Endothelial cell of umbilical vein (primary cell): ENCODE measurements around the gene ZNF714. TPM values are rescaled to one million over a fixed set of nuclear protein-coding genes. Genes with fewer than 3 reads are reported as not detected.

Source experiments
- BruUV-seq: library from RNA; stranded (reverse); fragments of 400-500 nt; replicated peaks from 2 replicates; lab custom pipeline; 2021; lab: Mats Ljungman, UMichigan
- CTCF ChIA-PET: fragments of 300-600, 350-600 bp; sonication (Branson Sonifier 250); formaldehyde crosslinking; loops from one replicate; lab custom pipeline; 2021; ENCODE audit warnings: antibody characterized with exemption, inconsistent platforms; lab: Charles Lee
- POLR2A ChIA-PET: fragments of 300-600, 350-600 bp; sonication (Branson Sonifier 250); formaldehyde crosslinking; loops from one replicate; lab custom pipeline; 2021; ENCODE audit warnings: antibody characterized with exemption, inconsistent platforms; lab: Charles Lee
- DNase-seq: peaks from one replicate; pipeline ENCODE4 v3.0.0-alpha.2; 2011; ENCODE audit warnings: low read depth, low spot score
- FAIRE-seq: peaks from 2 replicates; lab custom pipeline; 2011; peaks lifted over from hg19 to GRCh38; lab: Jason Lieb, UNC
- H2AFZ ChIP-seq: 2 replicates; pipeline ENCODE4 v1.6.0; 2012; ENCODE audit warnings: low read depth, low read length, control low read depth, inconsistent platforms
- H3K27ac ChIP-seq: 2 replicates; pipeline ENCODE4 v1.5.1; 2011; ENCODE audit warnings: low read depth, mild to moderate bottlenecking, control low read depth, low read length, moderate library complexity; ENCODE audit not compliant: insufficient read depth
- H3K27me3 ChIP-seq, 2 experiments: 2 replicates each; pipeline versions ENCODE4 v1.6.0 to v1.6.1; 2011; ENCODE audit warnings: low read length in 2 of 2, mixed read lengths in 1 of 2; ENCODE audit not compliant: control insufficient read depth in 2 of 2, insufficient read depth in 2 of 2
- H3K36me3 ChIP-seq, 2 experiments: 2 replicates in 1 of 2; 3 replicates in 1 of 2; pipeline ENCODE4 v1.5.1; 2011; ENCODE audit warnings: low read length in 2 of 2, mild to moderate bottlenecking in 1 of 2, moderate library complexity in 1 of 2; ENCODE audit not compliant: control insufficient read depth in 2 of 2, insufficient read depth in 2 of 2; ENCODE audit errors: extremely low read depth in 1 of 2
- H3K4me1 ChIP-seq: 3 replicates; pipeline ENCODE4 v1.5.1; 2011; ENCODE audit warnings: mild to moderate bottlenecking, low read length; ENCODE audit not compliant: control insufficient read depth, insufficient read depth; ENCODE audit errors: extremely low read depth
- H3K4me2 ChIP-seq: 2 replicates; pipeline ENCODE4 v1.6.1; 2011; ENCODE audit warnings: low read length, control low read depth, mixed read lengths; ENCODE audit not compliant: insufficient read depth
- H3K4me3 ChIP-seq, 3 experiments: fragments of 200-600 bp in 1 of 3; sonication (generic), shearing (Covaris generic) in 1 of 3; replicated peaks in 1 of 3; 2 replicates each; pipeline ENCODE4 v1.5.1; 2011 to 2016; ENCODE audit warnings: control low read depth in 3 of 3, low read length in 3 of 3, mild to moderate bottlenecking in 2 of 3, inconsistent platforms in 1 of 3, low read depth in 1 of 3, moderate library complexity in 1 of 3; ENCODE audit not compliant: insufficient read depth in 1 of 3
- H3K79me2 ChIP-seq: 2 replicates; pipeline ENCODE4 v1.6.0; 2012; ENCODE audit warnings: low read length, inconsistent platforms; ENCODE audit not compliant: control insufficient read depth, insufficient read depth
- H3K9ac ChIP-seq: replicated peaks from 2 replicates; pipeline ENCODE3; 2011; ENCODE audit warnings: low read length, control low read depth; ENCODE audit not compliant: insufficient read depth; ENCODE audit errors: extremely low read depth
- H3K9me1 ChIP-seq: replicated peaks from 3 replicates; pipeline ENCODE4 v1.6.0; 2011; ENCODE audit warnings: mild to moderate bottlenecking, low read length; ENCODE audit not compliant: control insufficient read depth, insufficient read depth; ENCODE audit errors: extremely low read depth
- H3K9me3 ChIP-seq: replicated peaks from 2 replicates; pipeline ENCODE4 v1.5.1; 2012; ENCODE audit warnings: low read length, inconsistent platforms; ENCODE audit not compliant: control insufficient read depth, insufficient read depth
- H4K20me1 ChIP-seq: replicated peaks from 2 replicates; pipeline ENCODE3; 2011; ENCODE audit warnings: mild to moderate bottlenecking, low read length; ENCODE audit not compliant: control insufficient read depth, insufficient read depth; ENCODE audit errors: extremely low read depth
- CTCF ChIP-seq, 2 donors: IDR thresholded peaks; 1 replicate in 1 of 2; 2 replicates in 1 of 2; pipeline ENCODE4 v1.5.1; 2011; ENCODE audit warnings: low read length in 2 of 2, mild to moderate bottlenecking in 2 of 2, moderate library complexity in 2 of 2, control low read depth in 1 of 2, inconsistent platforms in 1 of 2, low read depth in 1 of 2; ENCODE audit not compliant: insufficient read depth in 1 of 2; ENCODE audit errors: extremely low read depth in 1 of 2
- EZH2 ChIP-seq: IDR thresholded peaks from 2 replicates; pipeline ENCODE4 v1.6.1; 2012; ENCODE audit warnings: borderline replicate concordance, low read depth, mild to moderate bottlenecking, moderate library complexity, low read length, inconsistent platforms; ENCODE audit not compliant: severe bottlenecking
- FOS ChIP-seq: IDR thresholded peaks from 2 replicates; pipeline ENCODE4 v1.6.1; 2011; ENCODE audit warnings: mild to moderate bottlenecking, low read length, moderate library complexity, borderline replicate concordance; ENCODE audit not compliant: insufficient read depth
- GATA2 ChIP-seq: IDR thresholded peaks from 2 replicates; pipeline ENCODE4 v1.7.0; 2011; ENCODE audit warnings: low read depth, mild to moderate bottlenecking, moderate library complexity, mixed read lengths, low read length; ENCODE audit not compliant: insufficient read length, insufficient read depth
- JUN ChIP-seq: IDR thresholded peaks from 2 replicates; pipeline ENCODE4 v1.6.1; 2011; ENCODE audit warnings: borderline replicate concordance, low read depth; ENCODE audit not compliant: insufficient read length, insufficient read depth
- MAX ChIP-seq: IDR thresholded peaks from 2 replicates; pipeline ENCODE4 v1.6.1; 2011; ENCODE audit not compliant: insufficient read depth, insufficient read length
- MYC ChIP-seq: IDR thresholded peaks from one replicate; pipeline ENCODE4 v1.6.1; 2011; ENCODE audit warnings: mild to moderate bottlenecking, low read depth, low read length
- POLR2A ChIP-seq: IDR thresholded peaks from 2 replicates; pipeline ENCODE4 v1.6.1; 2012; ENCODE audit warnings: low read depth, mild to moderate bottlenecking, control low read depth, low read length
- POLR2AphosphoS5 ChIP-seq: IDR thresholded peaks from 2 replicates; pipeline ENCODE4 v1.6.1; 2012; ENCODE audit warnings: low read depth, mild to moderate bottlenecking, control low read depth, low read length, moderate library complexity; ENCODE audit not compliant: insufficient read depth
- dilution Hi-C: fragments of 300-500 bp; cut with MboI; formaldehyde crosslinking; loops from one replicate; pipeline ENCODE4 v1.15.0; 2019; ENCODE audit warnings: low sequenced_read_pairs; ENCODE audit not compliant: extremely low pct_ligation_motif_present
- intact Hi-C: fragments of 100-400 bp; cut with micrococcal nuclease; formaldehyde crosslinking; loops from one replicate; pipeline ENCODE4 v1.10.0; 2022
- polyA plus RNA-seq, 4 experiments: library from polyadenylated mRNA; depleted of rRNA in 3 of 4; stranded (reverse) in 3 of 4; unstranded in 1 of 4; fragments of >200 nt; gene quantifications; 2 replicates each; pipeline versions ENCODE4 v1.2.1 to v1.2.3, GENCODE V29; 2011 to 2012; ENCODE audit warnings: missing spikeins in 1 of 4
- total RNA-seq: library from RNA; stranded (reverse); gene quantifications from 2 replicates; pipeline ENCODE4 v1.2.3, GENCODE V29; 2021

ZNF714 gene
- total and polyA plus RNA-seq, 2 donors (not counting 3 experiments of a cell fraction or from before 2014, with no cell fraction given) = 3.4 to 15.0 TPM

GRCh38 chr19:21143854-21144253 lies 61.9 kb downstream of the ZNF714 start:
- Histone ChIP-seq H3K27me3 (no peaks in the 10 kb centered on the region), H3K9ac (no peak overlapping the region), H4K20me1 (no peaks in the 10 kb centered on the region), H3K79me2 (peaks cover 13% of the 10 kb centered on the region), H3K4me1 (peaks cover 5% of the 10 kb centered on the region), H3K4me2 (no peak overlapping the region), H3K36me3 (peaks cover 0 to 2% of the 10 kb centered on the region in 2 experiments), H3K27ac (no peak overlapping the region), H3K4me3 (no peak overlapping the region), H3K9me1 (no peaks in the 10 kb centered on the region), H3K9me3 (no peaks in the 10 kb centered on the region), H2AFZ (no peak overlapping the region)
- no TSS peak for BruUV-seq
- dilution Hi-C loops (no loop called here), intact Hi-C loops (loop anchor here (2.0 to 10.0 kb wide), 4 partner anchors 123 to 623 kb away; partner anchors contain the start of genes ZNF100, ZNF430, ZNF493 and ZNF708)
- ChIA-PET POLR2A (no interaction called here), CTCF (no interaction called here)
- no peak for DNase-seq
- TF ChIP-seq CTCF (IDR thresholded peaks at IDR 0.05; ENCODE audit: extremely low read depth in 1 of 2, insufficient read depth in 1 of 2, low read depth in 1 of 2, low read length in 2 of 2) (no peak), MYC (no peak), GATA2 (no peak), MAX (no peak), POLR2AphosphoS5 (no peak), POLR2A (no peak), FOS (no peak), JUN (no peak), EZH2 (no peak)
- no peak for FAIRE-seq
